Esophagus squamous epithelium (tissue), 5 donors: ENCODE data around the gene CABLES1. TPM values are rescaled to one million over a fixed set of nuclear protein-coding genes. Genes with fewer than 3 reads are reported as not detected.

ENCODE experiments used
- DNase-seq: peaks from one replicate; lab custom pipeline; 2025; lab: John Stamatoyannopoulos, UW
- H3K27ac ChIP-seq, 4 donors: fragments of 200-600 bp; sonication (generic); one replicate each; pipeline ENCODE4 v1.5.1; 2016 to 2019; ENCODE audit warnings: mild to moderate bottlenecking in 1 of 4
- H3K27me3 ChIP-seq, 4 donors: fragments of 200-600 bp; sonication (generic); 1 replicate in 3 of 4; 2 replicates in 1 of 4; pipeline versions ENCODE4 v1.5.1 to v1.6.0; 2017 to 2021; ENCODE audit warnings: antibody characterized with exemption in 1 of 4
- H3K36me3 ChIP-seq, 3 donors: fragments of 200-600 bp; sonication (generic); one replicate each; pipeline ENCODE4 v1.5.1; 2016 to 2019
- H3K4me1 ChIP-seq, 3 donors: fragments of 200-600 bp; sonication (generic); one replicate each; pipeline ENCODE4 v1.5.1; 2017 to 2019
- H3K4me3 ChIP-seq, 4 donors: fragments of 200-600 bp; sonication (generic); 1 replicate in 3 of 4; 2 replicates in 1 of 4; pipeline ENCODE4 v1.5.1; 2016 to 2019; ENCODE audit warnings: mild to moderate bottlenecking in 2 of 4, moderate library complexity in 1 of 4
- H3K9me3 ChIP-seq, 3 donors: fragments of 200-600 bp; sonication (generic); one replicate each; pipeline ENCODE4 v1.5.1; 2016 to 2019
- POLR2A ChIP-seq, 4 donors: fragments of 450-650 bp; IDR thresholded peaks; one replicate each; pipeline ENCODE4 v1.6.1; 2017; ENCODE audit warnings: antibody characterized with exemption in 4 of 4, mild to moderate bottlenecking in 4 of 4, moderate library complexity in 3 of 4
- WGBS, 2 donors: methylation state at CpG; one replicate each; pipeline ENCODE4 v1.1.5; 2018; 5-methylcytosine and 5-hydroxymethylcytosine counted together
- intact Hi-C: fragments of 100-400 bp; cut with DNase I; formaldehyde crosslinking; loops from one replicate; pipeline ENCODE4 v1.15.0; 2022
- total RNA-seq, 4 donors: library from RNA; depleted of rRNA; stranded (reverse); fragments of >200 nt; gene quantifications; one replicate each; pipeline ENCODE4 v1.1.0, GENCODE V29; 2016
- TF ChIP-seq, protein P1 (sequence below), 6 experiments: fragments of 450-650 bp in 4 of 6; fragments of 200-600 bp in 2 of 6; sonication (generic) in 2 of 6; IDR thresholded peaks; one replicate each; pipeline ENCODE4 v1.5.1; 2016 to 2019; ENCODE audit warnings: antibody characterized with exemption in 6 of 6, mild to moderate bottlenecking in 4 of 6, moderate library complexity in 4 of 6
- donor health status: DM: yes; HTN: yes; CAD: no.

Gene CABLES1
- total RNA-seq, 4 donors from 2014 or later = 4.4 to 9.9 (median 8.5) TPM

DNA sequence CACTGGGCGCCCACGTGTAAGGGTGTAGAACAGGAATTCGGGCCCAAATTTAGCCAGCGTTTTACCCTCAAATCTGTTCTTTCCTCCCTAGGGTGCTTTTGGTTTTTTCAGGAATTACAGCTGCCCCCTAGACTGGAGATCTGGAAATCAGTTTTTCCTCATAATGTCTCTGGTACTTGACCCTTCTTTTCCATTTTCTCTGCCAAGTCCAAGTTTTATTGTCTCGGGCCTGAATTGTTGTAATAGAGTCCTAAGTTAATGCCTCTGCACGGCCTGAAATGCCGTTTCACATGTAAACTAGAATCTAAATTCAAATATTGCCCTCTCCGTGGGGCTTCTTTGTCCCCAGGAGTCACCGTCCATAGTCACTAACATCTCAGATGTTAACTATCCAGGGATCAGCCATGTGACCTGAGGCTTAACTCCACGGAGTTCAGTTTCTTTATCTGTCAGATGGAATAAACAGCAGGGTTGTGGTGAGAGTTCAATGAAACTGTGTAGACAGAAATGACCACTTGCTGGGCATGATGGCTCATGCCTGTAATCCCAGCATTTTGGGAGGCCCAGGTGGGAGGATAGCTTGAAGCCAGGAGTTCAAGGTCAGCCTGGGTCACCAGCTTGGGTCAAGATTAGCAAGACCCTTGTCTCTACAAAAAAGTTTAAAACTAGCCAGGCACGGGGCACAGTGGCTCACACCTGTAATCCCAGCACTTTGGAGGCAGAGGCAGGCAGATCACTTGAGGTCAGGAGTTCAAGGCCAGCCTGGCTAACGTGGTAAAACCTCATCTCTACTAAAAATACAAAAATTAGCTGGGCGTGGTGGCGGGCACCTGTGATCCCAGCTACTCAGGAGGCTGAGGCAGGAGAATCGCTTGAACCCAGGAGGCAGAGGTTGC is 12.7 kb upstream of the CABLES1 start:
- H3K4me1 ChIP-seq = peaks cover 0 to 12% (median 0%) of the 10 kb centered on the region in 3 donors
- TF ChIP-seq, protein P1, sequence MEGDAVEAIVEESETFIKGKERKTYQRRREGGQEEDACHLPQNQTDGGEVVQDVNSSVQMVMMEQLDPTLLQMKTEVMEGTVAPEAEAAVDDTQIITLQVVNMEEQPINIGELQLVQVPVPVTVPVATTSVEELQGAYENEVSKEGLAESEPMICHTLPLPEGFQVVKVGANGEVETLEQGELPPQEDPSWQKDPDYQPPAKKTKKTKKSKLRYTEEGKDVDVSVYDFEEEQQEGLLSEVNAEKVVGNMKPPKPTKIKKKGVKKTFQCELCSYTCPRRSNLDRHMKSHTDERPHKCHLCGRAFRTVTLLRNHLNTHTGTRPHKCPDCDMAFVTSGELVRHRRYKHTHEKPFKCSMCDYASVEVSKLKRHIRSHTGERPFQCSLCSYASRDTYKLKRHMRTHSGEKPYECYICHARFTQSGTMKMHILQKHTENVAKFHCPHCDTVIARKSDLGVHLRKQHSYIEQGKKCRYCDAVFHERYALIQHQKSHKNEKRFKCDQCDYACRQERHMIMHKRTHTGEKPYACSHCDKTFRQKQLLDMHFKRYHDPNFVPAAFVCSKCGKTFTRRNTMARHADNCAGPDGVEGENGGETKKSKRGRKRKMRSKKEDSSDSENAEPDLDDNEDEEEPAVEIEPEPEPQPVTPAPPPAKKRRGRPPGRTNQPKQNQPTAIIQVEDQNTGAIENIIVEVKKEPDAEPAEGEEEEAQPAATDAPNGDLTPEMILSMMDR (IDR thresholded peaks at IDR 0.05) = no peak
- H3K36me3 ChIP-seq = no peaks in the 10 kb centered on the region
- no peaks in the 10 kb centered on the region for H3K27me3 ChIP-seq
- intact Hi-C loops = no loop called here
- no peaks in the 10 kb centered on the region for H3K9me3 ChIP-seq
- 73 to 76% methylated on average over 13 to 15 of the region's 15 CpGs for WGBS, 2 donors
- DNase-seq = no peak
- H3K27ac ChIP-seq = no peak overlapping the region
- no peak overlapping the region for H3K4me3 ChIP-seq

DNA sequence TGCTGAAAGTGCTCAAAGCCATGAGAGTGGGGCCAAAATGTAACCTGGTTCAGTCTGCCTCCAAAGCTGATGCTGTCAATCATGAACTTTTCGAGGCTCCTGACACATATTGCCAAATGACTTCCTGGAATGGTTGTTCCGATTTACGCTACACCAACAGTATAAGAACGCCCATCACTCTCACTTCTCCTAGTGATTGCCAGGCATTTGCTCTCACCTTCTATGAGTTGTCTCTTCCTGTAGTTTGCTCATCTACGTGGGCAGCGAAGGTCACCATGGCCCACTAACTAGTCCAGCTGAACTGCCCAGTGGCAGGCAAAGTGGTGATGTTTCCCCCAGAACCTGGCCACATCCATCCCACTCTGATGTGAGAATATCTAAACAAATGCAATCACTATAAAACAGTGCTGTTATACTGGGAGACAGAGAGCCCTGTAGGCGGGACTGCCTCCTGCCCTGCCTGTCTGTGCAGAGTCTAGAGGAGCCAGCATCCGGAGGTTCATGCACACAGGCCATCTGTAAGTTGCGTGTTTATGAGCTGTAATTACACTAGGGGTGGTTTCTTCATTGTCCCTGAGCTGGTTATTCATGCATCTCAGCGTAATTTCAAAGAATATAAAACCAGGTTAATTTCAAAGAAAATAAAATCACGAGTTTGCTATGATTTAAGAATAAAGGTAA is 8.8 kb upstream of the CABLES1 start:
- DNase-seq = no peak
- intact Hi-C loops = loop anchor here (5.0 kb wide), 1 partner anchor 256 kb away; no protein-coding TSS in a partner anchor
- no peak overlapping the region for H3K4me3 ChIP-seq

DNA sequence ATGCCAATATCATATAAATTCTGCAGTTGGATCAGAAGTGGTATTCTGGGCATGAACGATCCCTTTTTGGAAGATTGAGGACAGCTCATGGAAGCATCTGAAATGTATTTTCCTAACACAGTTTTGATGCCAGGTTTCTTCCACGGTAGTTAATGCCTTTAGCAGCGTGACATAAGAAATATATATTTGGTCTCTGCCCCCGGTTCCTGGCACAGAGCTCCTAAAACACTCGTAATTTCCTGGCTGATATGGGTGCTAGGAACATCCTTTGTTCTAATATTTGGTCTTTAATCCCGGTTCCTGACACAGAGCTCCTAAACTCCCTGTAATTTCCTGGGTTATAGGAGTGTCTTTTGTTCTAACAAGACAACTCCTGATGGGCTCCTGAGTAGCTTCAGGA is 8.2 kb upstream of the CABLES1 start:
- no peaks in the 10 kb centered on the region for H3K36me3 ChIP-seq
- DNase-seq = no peak
- intact Hi-C loops = loop anchor here (5.0 kb wide), 1 partner anchor 255 kb away; no protein-coding TSS in a partner anchor
- H3K4me1 ChIP-seq = peaks cover 0 to 5% (median 0%) of the 10 kb centered on the region in 3 donors
- H3K27ac ChIP-seq = no peak overlapping the region
- 15 to 34% methylated on average over 6 of the region's 6 CpGs for WGBS, 2 donors
- no peak overlapping the region for H3K4me3 ChIP-seq
- H3K27me3 ChIP-seq = no peaks in the 10 kb centered on the region
- TF ChIP-seq, protein P1 (IDR thresholded peaks at IDR 0.05) = no peak
- TF ChIP-seq POLR2A (IDR thresholded peaks at IDR 0.05) = no peak
- no peaks in the 10 kb centered on the region for H3K9me3 ChIP-seq

More for the DNA sequence above, 8.8 kb upstream of the CABLES1 start:
- WGBS, 2 donors = 64 to 70% methylated on average over 11 of the region's 11 CpGs
- no peaks in the 10 kb centered on the region for H3K27me3 ChIP-seq
- no peak overlapping the region for H3K27ac ChIP-seq
- TF ChIP-seq, protein P1 (IDR thresholded peaks at IDR 0.05) = no peak
- TF ChIP-seq POLR2A (IDR thresholded peaks at IDR 0.05) = no peak
- no peaks in the 10 kb centered on the region for H3K9me3 ChIP-seq
- H3K36me3 ChIP-seq = no peaks in the 10 kb centered on the region
- H3K4me1 ChIP-seq = peaks cover 0 to 5% (median 0%) of the 10 kb centered on the region in 3 donors

DNA sequence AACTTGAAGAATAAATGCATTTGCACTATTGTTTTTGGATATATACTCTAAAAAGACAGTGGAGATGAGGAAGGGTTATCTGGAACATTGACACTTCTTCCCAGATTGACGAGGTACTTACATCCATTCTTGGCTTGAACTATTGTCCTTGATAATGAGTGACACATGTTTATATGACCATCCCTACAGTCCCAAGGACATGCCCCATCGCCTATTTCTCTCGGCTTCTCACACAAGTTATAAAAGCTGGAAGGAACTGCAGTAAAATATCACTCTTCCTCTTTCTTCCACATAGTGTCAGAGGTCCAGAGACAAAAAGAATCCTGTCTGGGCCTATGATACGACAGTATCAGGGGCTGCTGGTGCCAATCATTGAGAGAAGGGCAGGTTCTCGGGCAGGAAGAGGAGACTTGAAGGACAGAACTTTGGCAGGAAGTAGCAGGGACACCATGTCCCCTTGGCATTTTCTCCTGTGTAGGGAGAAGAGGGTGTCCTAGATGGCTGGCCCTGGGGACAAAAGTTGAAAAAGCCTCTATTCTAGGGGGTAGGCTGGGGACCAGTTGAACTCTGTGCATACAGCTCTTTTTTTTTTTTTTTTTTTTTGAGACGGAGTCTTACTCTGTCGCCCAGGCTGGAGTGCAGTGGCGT is 5.8 kb upstream of the CABLES1 start:
- Histone ChIP-seq H3K9me3 (no peaks in the 10 kb centered on the region), H3K27ac (no peak overlapping the region), H3K27me3 (no peaks in the 10 kb centered on the region), H3K4me1 (peaks cover 4 to 13% (median 7%) of the 10 kb centered on the region in 3 donors), H3K4me3 (no peak overlapping the region), H3K36me3 (no peaks in the 10 kb centered on the region)
- TF ChIP-seq, protein P1 (IDR thresholded peaks at IDR 0.05) = no peak
- no peak for TF ChIP-seq POLR2A (IDR thresholded peaks at IDR 0.05)
- 85 to 91% methylated on average over 8 of the region's 8 CpGs for WGBS, 2 donors
- intact Hi-C loops = loop anchor here (5.0 to 10.0 kb wide), 3 partner anchors 105 to 253 kb away; no protein-coding TSS in a partner anchor
- DNase-seq = no peak
